ENCODE measurements around the gene TPSB2.
"Not testable (repeated sequence)": the region's sequence is repeated elsewhere in the genome, so short reads cannot be mapped to it uniquely, and the experiment has no call there.

The TPSB2 gene

GRCh38 chr16:1261131-1261892 is 31.3 kb upstream of the TPSB2 start:
- no peak for DNase-seq

GRCh38 chr16:1260101-1260680 is 30.2 kb upstream of the TPSB2 start:
- DNase-seq = no peak

GRCh38 chr16:1259760-1260068 is 29.7 kb upstream of the TPSB2 start:
- DNase-seq = no peak

GRCh38 chr16:1258906-1259759 is 29.1 kb upstream of the TPSB2 start:
- DNase-seq = no peak

GRCh38 chr16:1258225-1258600 is 28.2 kb upstream of the TPSB2 start:
- no peak for DNase-seq

- DNase-seq = no peak
Measured at GRCh38 chr16:1257561-1258224, 27.7 kb upstream of the TPSB2 start.

GRCh38 chr16:1256874-1257322 is 26.9 kb upstream of the TPSB2 start:
- no peak for DNase-seq

GRCh38 chr16:1256296-1256873 is 26.4 kb upstream of the TPSB2 start:
- DNase-seq = not testable (repeated sequence)

- not testable (repeated sequence) for DNase-seq
Measured at GRCh38 chr16:1255276-1256122, 25.5 kb upstream of the TPSB2 start, which contains the start of gene TPSD1. Gene TPSD1, plus strand, starts transcription at chr16:1256069. Its CDS starts 212 bp downstream, at chr16:1256281.

GRCh38 chr16:1254821-1255220 is 24.8 kb upstream of the TPSB2 start:
- not testable (repeated sequence) for DNase-seq

GRCh38 chr16:1253701-1254364 is 23.8 kb upstream of the TPSB2 start:
- not testable (repeated sequence) for DNase-seq

- not testable (repeated sequence) for DNase-seq
Measured at GRCh38 chr16:1249031-1249755, 19.2 kb upstream of the TPSB2 start.

- not testable (repeated sequence) for DNase-seq
Measured at GRCh38 chr16:1247903-1248537, 18.0 kb upstream of the TPSB2 start.

GRCh38 chr16:1245452-1246020 is 15.6 kb upstream of the TPSB2 start:
- DNase-seq = no peak

GRCh38 chr16:1244881-1245280 is 14.9 kb upstream of the TPSB2 start:
- no peak for DNase-seq

GRCh38 chr16:1243907-1244850 is 14.2 kb upstream of the TPSB2 start:
- not testable (repeated sequence) for DNase-seq

- not testable (repeated sequence) for DNase-seq
Measured at GRCh38 chr16:1243363-1243762, 13.4 kb upstream of the TPSB2 start.

GRCh38 chr16:1241081-1241480 is 11.1 kb upstream of the TPSB2 start:
- DNase-seq = not testable (repeated sequence)

Data from 8988T (cell line).